ENCODE results near the gene FHIT. TPM values are rescaled to one million over a fixed set of nuclear protein-coding genes. Genes with fewer than 3 reads are reported as not detected.

FHIT gene
- total RNA-seq, 2 experiments from 2014 or later = 7.6 to 7.9 TPM

GRCh38 chr3:61078048-61078752 lies 173.1 kb downstream of the FHIT start:
- no peak for TF ChIP-seq CTCF (IDR thresholded peaks at IDR 0.05)
- Mint-ChIP-seq H3K27me3 (no peaks in the 10 kb centered on the region), H3K36me3 (ENCODE audit: low read depth) (no peaks in the 10 kb centered on the region), H3K4me3 (no peak overlapping the region), H3K9me3 (no peaks in the 10 kb centered on the region), H3K4me1 (ENCODE audit: low read depth) (no peaks in the 10 kb centered on the region), H3K27ac (no peak overlapping the region)
- DNase-seq = no peak
- no peak for ATAC-seq
- POLR2A ChIA-PET = no interaction called here
- intact Hi-C loops (cut with micrococcal nuclease) = no loop called here
- CTCF ChIA-PET = no interaction called here

GRCh38 chr3:61077551-61077950 lies 173.7 kb downstream of the FHIT start:
- TF ChIP-seq CTCF (IDR thresholded peaks at IDR 0.05) = no peak
- Mint-ChIP-seq H3K27ac (no peak overlapping the region), H3K9me3 (no peaks in the 10 kb centered on the region), H3K27me3 (no peaks in the 10 kb centered on the region), H3K4me3 (no peak overlapping the region), H3K4me1 (ENCODE audit: low read depth) (no peaks in the 10 kb centered on the region), H3K36me3 (ENCODE audit: low read depth) (no peaks in the 10 kb centered on the region)
- intact Hi-C loops (cut with micrococcal nuclease) = no loop called here
- ChIA-PET POLR2A (no interaction called here), CTCF (no interaction called here)
- no peak for DNase-seq
- ATAC-seq = no peak

- intact Hi-C loops (cut with micrococcal nuclease) = no loop called here
- ChIA-PET CTCF (no interaction called here), POLR2A (interaction anchor here (0.6 kb wide), 1 partner anchor 9 kb away, joined by 3 read pairs; no protein-coding TSS in a partner anchor)
- no peaks in the 10 kb centered on the region for H3K36me3 Mint-ChIP-seq (ENCODE audit: low read depth)
- H3K27ac Mint-ChIP-seq = no peak overlapping the region
- no peak for TF ChIP-seq CTCF (IDR thresholded peaks at IDR 0.05)
- H3K27me3 Mint-ChIP-seq = no peaks in the 10 kb centered on the region
- peaks cover 1% of the 10 kb centered on the region for H3K9me3 Mint-ChIP-seq
- DNase-seq (no peak), ATAC-seq (no peak)
- H3K4me3 Mint-ChIP-seq = no peak overlapping the region
- no peaks in the 10 kb centered on the region for H3K4me1 Mint-ChIP-seq (ENCODE audit: low read depth)
These were observed 176.5 kb downstream of the FHIT start for GRCh38 chr3:61074783-61075182.

- no peaks in the 10 kb centered on the region for H3K36me3 Mint-ChIP-seq (ENCODE audit: low read depth)
- no peak overlapping the region for H3K4me3 Mint-ChIP-seq
- CTCF ChIA-PET = no interaction called here
- POLR2A ChIA-PET = no interaction called here
- no peak for DNase-seq
- H3K27ac Mint-ChIP-seq = no peak overlapping the region
- intact Hi-C loops (cut with micrococcal nuclease) = no loop called here
- H3K27me3 Mint-ChIP-seq = no peaks in the 10 kb centered on the region
- no peak for TF ChIP-seq CTCF (IDR thresholded peaks at IDR 0.05)
- no peaks in the 10 kb centered on the region for H3K4me1 Mint-ChIP-seq (ENCODE audit: low read depth)
- no peak for ATAC-seq
- H3K9me3 Mint-ChIP-seq = peaks cover 1% of the 10 kb centered on the region
These were observed 177.6 kb downstream of the FHIT start for GRCh38 chr3:61073566-61074165.

- peaks cover 1% of the 10 kb centered on the region for H3K9me3 Mint-ChIP-seq
- H3K36me3 Mint-ChIP-seq (ENCODE audit: low read depth) = no peaks in the 10 kb centered on the region
- TF ChIP-seq CTCF (IDR thresholded peaks at IDR 0.05) = no peak
- ChIA-PET POLR2A (no interaction called here), CTCF (no interaction called here)
- no peaks in the 10 kb centered on the region for H3K27me3 Mint-ChIP-seq
- DNase-seq (no peak), ATAC-seq (no peak)
- H3K27ac Mint-ChIP-seq = no peak overlapping the region
- intact Hi-C loops (cut with micrococcal nuclease) = no loop called here
- H3K4me1 Mint-ChIP-seq (ENCODE audit: low read depth) = no peaks in the 10 kb centered on the region
- no peak overlapping the region for H3K4me3 Mint-ChIP-seq
These were observed 183.2 kb downstream of the FHIT start for GRCh38 chr3:61068084-61068483.

Measured in activated CD8-positive, alpha-beta T cell treated with anti-CD3 and anti-CD28 coated beads for 36 hours (primary cell).